HT1080 (cell line): ENCODE data around the gene RFTN1. TPM values are rescaled to one million over a fixed set of nuclear protein-coding genes. Genes with fewer than 3 reads are reported as not detected.
A peak's percentile ranks its signal among the peaks of the same experiment; 100 is the strongest.

Experiments used
- DNase-seq: peaks from one replicate; pipeline ENCODE4 v3.0.0-alpha.2; 2015; ENCODE audit warnings: low read depth
- total RNA-seq: library from RNA; depleted of rRNA; stranded (reverse); fragments of >200 nt; shearing (Covaris generic); gene quantifications from 2 replicates; pipeline ENCODE4 v1.2.3, GENCODE V29; 2014

The RFTN1 gene
- total RNA-seq, 1 experiment from 2014 or later = 43.8 TPM

DNA sequence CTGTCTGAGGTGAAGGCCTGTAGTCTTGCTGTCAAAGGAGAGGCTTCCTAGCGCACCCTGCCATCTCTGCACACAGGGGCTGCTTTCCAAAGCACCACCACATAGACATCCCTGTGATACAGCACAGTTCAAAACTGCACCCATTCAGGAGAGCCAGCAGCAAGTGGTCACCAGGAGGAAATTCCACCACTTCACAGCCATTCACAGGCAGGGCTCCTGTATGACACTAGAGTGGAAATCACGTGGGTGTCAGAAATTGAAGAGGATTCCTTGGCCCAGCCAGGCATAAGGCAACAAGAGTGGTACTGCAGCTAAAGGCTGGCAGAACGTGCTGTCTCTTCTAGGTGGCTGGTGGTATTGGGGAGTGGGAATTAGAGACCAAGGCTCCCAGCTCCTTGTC lies 102.8 kb downstream of the RFTN1 start:
- DNase-seq = no peak

DNA sequence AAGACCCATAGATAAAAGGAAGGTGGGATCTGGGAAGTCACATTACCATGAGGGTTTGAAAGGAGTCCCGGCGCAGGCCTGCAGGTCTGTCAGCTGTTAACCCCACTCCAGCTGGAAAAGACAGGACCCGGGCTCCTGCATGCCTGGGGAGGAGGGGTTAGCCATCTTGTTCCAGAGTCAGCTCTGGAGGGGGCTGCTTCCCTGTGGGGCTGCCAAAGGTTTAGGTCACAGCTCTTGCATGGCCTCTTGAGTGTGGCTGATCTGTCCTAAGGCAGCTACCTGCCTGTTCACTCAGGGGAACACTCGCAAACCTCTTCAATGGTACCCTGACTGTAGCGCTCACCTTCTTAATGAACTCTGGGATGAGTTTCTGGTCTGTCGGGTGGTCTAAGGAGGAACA lies 104.5 kb downstream of the RFTN1 start:
- no peak for DNase-seq

DNA sequence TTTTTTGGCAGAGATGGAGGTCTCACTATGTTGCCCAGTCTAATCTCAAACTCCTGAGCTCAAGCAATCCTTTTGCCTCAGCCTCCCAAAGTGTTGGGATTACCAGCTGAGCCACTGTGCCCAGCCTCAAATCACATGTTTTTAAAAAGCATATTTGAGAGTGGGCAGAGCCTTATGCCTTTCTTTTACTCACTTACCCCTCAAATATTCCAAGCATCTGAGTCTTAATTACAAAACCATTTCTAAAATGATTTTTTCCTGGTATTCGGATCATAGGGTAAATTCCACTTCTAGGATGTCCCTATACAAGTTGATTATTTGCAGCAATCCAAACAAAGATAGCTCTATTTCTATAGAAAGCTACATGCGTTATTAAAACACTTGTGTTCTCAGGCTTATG lies 106.1 kb downstream of the RFTN1 start:
- no peak for DNase-seq

DNA sequence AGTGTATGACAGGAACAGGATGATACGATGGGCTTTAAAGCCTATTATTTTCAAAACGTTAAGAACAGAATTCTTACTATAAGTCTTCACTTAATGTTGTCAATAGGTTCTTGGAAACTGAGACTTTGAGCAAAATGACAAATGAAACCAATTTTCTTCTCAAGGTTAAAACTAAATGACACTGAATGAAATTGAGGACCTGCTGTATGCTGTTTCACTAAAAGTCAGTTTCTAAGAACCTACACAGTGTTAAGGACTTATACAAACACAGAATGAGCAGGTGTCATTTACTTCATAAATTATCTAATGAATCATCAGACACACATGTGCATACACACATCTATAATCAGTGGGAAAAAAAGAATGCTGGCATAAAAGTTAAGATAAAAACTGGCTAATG lies 106.9 kb downstream of the RFTN1 start:
- DNase-seq = no peak

DNA sequence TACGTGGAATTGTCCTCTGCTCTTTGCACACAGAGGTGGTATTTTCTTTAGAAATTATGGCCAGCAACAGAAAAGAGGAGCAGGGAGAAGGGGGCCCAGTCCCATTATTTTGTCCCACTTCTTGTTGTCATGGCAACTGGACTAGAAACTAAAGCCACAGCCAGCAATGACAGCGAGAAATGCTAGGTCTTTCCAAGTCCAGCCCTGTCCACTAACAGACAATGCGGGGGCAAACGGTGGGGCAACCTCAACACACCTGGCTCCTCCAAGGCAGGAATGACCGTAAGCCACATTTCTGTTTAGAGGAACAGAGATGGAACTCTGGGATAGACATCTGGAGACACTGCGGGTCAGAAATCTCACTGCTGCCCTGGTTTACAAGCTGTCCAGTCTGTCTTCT lies 107.3 kb downstream of the RFTN1 start:
- no peak for DNase-seq

DNA sequence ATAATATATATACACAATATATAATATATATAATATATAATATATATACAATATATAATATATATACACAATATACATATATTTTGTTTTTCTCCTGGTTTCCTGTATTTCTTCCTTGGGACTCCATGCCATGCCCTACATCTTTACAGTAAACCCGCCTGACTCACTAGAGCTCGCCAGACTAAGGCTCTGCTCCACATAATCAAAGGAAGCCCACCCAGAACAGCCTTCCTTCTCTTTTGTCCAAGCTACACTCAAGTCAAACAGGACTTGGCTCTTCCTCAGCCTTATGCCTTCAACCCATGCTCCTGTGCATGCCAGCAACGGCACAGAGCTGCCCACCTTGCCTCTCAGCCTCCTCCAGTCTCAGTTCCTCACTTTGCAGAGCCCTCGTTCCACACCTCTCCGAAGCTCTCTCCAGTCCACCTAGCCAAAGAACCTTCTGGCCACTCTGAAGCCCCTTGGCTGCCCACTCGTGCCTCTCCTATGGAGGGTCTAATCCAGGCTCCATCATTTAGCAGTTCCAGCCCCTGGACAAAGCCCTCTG lies 109.1 kb downstream of the RFTN1 start:
- no peak for DNase-seq

DNA sequence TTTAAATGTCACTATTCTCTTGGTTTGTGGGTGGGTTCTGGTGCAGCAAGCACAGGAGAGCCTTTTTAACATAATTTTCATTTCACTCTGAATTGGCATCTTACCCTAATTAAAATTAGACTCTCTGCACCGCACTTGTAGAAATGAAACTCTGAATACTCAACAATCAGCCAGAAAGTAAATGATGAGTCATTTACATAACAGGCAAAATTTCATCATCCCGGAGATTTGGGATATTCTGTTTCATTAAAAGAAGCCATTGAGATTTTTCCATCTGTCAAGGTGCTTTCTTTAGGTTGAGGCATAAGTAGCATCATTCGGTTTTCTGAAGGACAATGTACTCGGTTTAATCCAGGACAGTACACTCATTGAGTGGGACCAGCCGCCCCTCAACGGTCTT lies 111.0 kb downstream of the RFTN1 start:
- no peak for DNase-seq

DNA sequence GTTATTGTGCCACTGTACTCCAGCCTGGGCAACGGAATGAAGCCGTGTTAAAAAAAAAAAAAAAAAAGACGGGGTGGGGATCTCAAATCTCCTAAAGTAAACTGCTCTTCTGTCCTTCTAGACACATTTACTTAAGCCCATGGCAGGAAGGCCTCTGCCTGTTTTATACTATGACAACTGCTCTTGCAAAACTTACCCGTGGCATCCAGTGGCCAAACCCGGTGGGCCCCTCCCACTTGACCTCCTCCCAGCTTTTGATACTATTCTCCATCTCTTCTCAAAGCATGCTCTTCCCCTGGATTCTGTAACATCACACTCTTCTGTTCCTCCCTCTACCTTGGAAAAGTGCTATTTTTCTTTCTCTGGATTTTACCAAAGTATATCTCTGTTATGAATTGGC lies 112.2 kb downstream of the RFTN1 start:
- DNase-seq = no peak

DNA sequence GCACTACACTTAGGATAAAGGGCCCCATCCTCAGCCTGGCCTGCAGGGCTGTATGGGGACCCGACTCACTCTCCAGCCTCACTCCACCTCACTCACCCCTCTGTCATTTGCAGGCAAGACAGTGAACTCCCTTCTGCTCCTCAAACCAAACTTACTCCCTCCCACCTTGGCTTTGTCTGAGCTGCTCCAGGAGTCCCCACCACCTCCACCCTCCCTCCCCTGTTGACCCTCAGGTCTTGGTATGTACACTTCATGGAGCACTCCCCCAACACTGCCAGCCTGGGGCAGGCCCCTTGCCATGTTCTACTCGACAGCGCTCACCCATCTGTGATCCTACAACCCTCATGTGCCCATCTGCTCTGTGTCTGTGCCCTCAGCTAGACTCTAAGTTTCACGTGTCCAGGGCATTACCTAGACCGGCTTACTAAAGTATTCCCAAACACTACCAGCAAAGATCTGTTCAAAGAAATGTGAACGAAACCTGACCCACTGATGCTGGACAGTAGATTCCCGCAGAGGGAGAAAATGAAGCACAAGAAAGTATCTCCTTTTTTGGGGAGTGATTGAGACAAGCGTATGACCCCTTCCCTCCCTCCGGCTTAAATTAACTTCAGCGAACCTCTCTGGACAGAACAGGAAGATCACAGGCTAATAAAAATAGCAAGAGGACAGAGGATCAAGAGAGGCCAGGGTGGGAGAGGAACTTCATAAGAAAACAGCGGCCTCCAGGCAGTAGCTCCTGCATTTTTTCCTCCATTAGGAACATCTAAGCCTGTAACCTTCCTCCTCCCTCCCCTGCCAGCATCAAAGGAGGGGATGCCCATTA lies 113.2 kb downstream of the RFTN1 start:
- no peak for DNase-seq

DNA sequence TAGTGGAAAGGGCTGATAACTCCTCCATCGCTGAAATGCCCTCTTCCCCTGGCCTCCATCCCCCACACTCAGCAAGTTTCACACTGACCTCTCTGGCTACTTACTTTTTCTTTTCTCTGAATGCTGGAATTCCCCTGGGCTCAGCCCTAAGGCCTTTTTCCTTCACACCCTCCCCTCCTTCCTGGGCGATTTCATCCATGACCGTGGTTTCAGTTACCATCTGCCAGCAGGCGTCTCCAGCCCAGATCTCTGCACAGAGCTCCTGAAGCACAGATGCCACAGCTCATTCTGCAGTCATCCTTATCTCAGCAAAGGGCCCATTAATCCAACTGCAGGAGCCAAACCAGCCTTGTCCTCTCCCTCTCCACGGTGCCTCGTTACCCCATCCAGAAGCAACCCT lies 114.0 kb downstream of the RFTN1 start:
- DNase-seq = peak; percentile 56

DNA sequence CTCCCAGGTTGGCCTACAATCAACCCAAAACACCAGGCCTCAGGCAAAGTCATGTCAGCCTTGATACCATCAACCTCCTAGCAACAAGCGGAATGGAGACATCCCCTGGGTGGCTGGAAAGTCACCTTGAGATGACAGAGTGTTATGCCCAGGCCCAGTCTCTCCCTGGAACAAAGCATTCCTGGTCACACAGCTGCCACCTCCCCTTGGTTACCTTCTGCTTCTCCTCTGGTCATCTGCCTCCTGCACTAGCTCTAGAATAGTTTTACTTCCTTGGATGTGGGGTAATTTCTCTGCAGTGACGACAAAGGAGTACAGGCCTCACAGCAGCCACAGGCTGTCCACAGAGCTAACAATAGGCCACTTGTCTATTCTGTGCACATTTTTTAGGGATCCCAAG lies 114.9 kb downstream of the RFTN1 start:
- DNase-seq = no peak

DNA sequence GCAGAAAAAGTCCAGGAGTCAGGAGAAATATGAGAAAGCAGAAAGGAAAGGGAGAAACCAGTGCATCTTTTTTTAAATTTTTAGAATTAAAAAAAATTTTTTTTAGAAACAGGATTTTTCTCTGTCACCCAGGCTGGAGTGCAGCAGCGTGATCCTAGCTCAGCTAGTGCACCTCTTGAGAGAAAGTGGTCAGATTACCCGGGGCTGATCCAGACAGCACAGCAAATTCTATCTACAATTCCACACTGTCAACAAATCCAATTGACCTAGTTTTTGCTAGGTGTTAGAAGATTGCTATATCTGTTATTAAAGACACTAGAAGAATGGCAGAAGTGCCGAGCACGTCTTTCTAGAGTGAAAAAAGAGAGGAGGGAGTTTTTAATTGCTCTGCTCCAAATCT lies 117.3 kb downstream of the RFTN1 start:
- DNase-seq = no peak

DNA sequence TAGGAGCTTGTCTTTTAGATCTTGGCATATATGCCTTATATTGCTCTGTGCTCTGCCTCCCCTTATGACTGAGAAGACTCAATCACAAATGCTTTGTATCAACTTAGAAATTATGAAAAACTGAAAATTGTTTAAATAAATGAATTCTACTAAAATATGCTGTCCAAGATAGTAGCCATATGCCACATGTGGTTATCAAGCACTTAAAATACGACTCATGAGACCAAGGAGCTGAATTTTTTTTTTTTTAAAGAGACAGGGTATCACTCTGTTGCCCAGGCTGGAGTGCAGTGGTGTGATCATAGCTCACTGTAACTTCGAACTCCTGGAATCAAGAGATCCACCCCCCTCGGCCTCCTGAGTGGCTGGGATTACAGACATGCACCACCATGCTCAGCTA lies 118.3 kb downstream of the RFTN1 start:
- no peak for DNase-seq

DNA sequence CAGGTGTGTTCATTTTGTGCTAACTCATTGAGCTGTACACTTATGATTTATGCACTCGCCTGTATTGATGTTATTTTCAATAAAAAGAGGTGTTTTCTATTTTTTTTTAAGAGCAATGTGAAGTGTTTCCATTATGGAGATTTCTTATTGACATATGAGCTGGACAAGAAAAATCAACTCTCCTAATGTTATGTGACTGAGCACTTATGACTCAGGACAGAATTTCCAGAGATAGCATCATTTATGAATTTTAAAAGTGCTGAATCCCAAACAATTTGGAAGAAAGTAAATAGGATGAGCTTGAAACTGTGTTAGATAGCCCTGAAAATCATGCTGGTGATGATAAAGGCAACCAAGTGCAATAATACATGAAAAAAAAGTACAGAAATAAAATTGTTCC lies 118.9 kb downstream of the RFTN1 start:
- DNase-seq = no peak

DNA sequence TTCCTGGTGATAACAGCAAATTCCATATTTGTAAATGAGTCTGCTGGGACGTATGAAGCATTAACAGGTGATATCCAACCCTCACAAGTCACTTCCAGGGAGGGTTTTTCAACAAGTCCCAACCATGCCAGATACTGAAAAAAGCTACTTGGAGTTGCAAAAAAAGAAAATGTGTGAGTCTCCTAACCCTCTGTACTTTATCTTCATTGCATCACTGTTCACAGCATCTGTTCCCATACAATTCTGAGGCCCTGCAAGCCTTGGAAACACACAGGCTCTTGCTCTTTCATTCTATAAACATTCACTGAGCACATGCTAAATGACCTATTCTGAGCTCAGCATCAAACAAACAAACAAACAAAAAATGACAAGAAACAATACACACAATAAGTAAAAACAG lies 120.8 kb downstream of the RFTN1 start:
- DNase-seq = no peak

DNA sequence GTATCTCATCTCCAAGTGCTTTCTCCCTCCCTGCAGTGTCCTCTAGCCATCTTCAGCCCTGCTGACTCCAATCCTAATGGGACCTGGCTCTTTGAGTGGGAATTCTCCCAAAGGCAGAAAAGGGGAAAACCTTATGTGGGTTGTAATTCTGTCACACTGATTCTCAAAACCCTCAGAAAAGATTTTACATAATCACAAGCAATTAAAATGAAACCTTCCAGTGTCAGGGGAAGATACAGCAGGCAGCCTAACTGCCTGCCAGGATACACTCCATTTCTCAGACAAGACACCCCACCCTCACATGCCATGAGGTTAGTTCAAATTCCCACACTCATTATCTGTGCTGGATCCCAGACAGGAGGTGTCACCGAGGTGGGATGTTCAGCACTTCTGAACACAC lies 121.4 kb downstream of the RFTN1 start:
- DNase-seq = no peak

DNA sequence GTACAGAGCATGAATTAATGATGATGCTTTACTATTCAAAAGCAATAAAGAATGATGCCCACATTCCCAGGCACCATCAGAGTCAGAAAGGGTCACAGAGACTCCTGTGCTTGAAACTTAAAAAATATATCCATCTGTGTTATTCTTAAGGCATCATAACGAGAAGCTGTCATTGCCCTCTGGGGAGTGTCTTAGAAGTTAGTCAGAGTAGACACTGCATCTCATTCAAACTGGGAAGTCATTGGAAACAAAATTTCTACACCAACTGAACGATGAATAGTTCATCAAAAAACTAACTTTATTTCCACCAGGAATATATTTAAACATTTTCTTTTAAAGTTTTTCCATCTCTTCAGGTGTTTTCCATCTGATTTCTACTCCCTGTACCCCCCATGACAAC lies 122.9 kb downstream of the RFTN1 start:
- DNase-seq = no peak

DNA sequence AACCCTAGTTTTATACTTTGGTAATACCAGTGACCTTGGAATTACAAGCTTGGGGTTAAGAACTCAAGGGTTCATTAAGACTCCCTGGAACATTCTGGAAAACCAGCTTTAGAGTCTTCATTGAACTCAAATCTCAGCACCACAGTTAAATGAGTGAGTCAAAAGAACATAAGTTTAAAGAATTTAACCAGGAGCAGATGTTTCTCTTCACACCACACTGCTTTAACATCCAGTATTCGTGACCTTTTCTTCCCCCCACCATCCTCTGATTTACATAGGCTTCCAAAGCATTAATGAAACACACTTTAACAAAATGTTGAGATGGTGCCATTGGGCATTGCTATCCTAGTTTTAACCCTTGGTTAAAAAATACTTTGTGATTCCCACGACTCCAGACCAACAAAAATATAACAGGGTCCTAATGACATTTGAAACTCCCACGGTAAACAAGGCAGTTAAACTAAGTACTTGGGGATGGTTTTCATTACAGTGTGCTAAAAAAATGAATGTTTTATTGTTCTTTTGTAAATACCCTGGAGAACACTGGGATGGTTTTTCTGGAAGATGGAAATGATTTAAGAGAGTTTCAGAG lies 124.6 kb downstream of the RFTN1 start:
- DNase-seq = no peak

DNA sequence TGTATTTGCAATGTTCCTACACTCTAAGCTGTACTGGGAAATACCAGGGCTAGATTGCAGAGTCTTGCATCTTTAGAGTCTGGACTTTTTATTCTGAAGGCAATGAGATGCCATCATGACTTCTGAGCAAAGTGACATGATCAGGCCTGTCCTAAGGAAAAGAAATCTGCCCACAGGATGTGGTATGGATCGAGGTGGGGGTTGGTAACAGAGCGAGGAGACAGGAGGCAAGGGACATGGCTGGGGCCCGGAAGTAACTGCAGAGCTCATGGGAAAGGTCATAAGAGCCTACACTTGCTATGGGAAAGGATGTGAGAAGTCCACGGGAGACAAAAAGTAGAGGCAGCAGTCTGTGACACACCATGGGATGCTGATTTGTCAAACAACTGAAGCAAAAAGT lies 126.9 kb downstream of the RFTN1 start:
- peak; percentile 35 for DNase-seq

DNA sequence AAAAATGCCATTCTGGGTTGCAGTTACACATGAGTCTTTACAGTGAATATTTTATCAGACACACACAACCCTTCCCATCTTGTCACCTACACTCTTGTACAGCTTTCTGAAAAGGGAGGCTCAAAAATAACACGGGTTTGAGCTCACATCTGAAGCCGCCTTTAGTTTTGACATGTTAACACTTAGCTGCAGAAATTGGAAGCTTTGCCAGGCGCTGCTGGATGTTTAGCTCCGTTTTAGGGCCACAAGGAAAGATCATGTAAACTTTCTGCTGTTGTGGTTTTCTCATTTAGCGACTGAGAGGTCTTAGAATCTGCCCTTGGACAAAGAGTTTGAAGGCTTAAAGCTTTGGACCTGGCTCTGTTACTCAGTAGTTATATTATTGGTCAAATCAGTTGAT lies 128.3 kb downstream of the RFTN1 start:
- DNase-seq = no peak

DNA sequence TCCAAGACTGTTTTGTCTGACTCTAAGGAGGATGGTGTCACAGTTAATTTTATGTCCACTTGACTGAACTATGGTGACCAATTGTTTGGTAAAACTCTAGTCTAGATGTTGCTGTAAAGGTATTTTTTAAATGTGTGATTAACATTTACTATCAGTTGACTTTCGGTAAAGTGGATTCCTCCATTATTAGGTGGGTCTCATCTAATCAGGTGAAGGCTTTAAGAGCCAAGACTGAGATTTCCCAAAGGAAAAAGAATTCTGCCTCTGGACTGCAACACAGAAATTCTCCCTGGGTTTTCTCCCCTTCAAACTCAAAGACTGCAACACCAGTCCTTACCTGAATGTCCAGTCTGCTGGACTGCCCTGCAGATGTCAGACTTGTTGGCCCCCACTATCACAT lies 129.6 kb downstream of the RFTN1 start:
- no peak for DNase-seq

DNA sequence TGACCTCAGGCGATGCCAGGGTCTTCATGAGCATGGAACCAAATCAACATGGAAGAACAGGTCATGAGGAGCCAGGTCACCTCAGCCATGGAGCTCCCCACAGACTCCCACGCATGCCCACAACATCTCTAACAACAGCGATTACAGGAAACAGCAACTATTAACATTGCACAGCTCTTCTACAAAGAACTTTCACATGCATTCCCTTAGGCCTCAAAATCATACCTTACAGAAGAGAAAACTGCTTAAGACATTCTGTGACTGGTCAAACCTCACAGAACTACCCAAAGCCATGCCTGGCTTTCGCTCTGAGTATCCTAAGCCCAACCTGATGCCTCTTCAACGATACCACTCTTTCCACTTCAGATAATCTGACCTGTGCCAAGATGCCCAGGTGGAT lies 130.7 kb downstream of the RFTN1 start:
- no peak for DNase-seq

DNA sequence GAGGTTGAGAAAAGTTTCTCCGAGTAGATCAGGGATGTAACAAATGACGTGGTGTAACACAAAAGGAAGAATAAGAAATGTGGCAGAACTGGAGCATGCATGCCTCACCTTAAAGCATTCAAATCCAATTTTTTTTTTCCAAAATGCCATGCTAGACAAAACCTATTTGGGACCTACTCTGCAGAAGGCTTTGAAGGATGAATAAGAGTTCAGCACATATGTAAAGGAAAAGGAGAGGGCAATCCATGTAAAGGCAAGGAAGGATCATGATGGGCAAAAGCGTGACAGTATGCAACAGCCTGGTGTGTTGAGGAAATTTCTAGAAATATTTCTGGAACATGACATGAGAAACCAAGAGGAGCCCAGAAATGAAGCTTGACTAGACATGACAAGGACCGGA lies 132.1 kb downstream of the RFTN1 start:
- DNase-seq = no peak
